Caco-2 (cell line): ENCODE data around the gene PRCD. TPM values are rescaled to one million over a fixed set of nuclear protein-coding genes. Genes with fewer than 3 reads are reported as not detected.

Experiments used
- BruUV-seq: library from RNA; stranded (reverse); fragments of 400-500 nt; replicated peaks from 2 replicates; lab custom pipeline; 2021; lab: Mats Ljungman, UMichigan
- CTCF ChIA-PET: fragments of 300-600 bp; sonication (Branson Sonifier 250); formaldehyde crosslinking; loops from one replicate; lab custom pipeline; 2022; ENCODE audit warnings: antibody characterized with exemption; lab: Charles Lee
- POLR2A ChIA-PET: fragments of 300-600 bp; sonication (Branson Sonifier 250); formaldehyde crosslinking; loops from one replicate; lab custom pipeline; 2022; ENCODE audit warnings: antibody characterized with exemption; lab: Charles Lee
- DNase-seq, 2 experiments: peaks; one replicate each; pipeline versions ENCODE4 v3.0.0 to v3.0.0-alpha.2; 2020 to 2022
- H3K27me3 ChIP-seq: replicated peaks from 2 replicates; pipeline ENCODE4 v1.6.0; 2011; ENCODE audit warnings: low read length; ENCODE audit not compliant: control insufficient read depth, insufficient read depth
- H3K36me3 ChIP-seq: 2 replicates; pipeline ENCODE4 v1.5.1; 2011; ENCODE audit warnings: low read length; ENCODE audit not compliant: control insufficient read depth, insufficient read depth
- H3K4me1 ChIP-seq: fragments of 250-450 bp; sonication (Bioruptor Pico); 2 replicates; pipeline ENCODE4 v1.5.1; 2020; ENCODE audit warnings: mild to moderate bottlenecking
- H3K4me3 ChIP-seq: 2 replicates; pipeline ENCODE4 v1.5.1; 2011; ENCODE audit warnings: low read depth, mild to moderate bottlenecking, control low read depth, low read length
- H3K9me3 ChIP-seq: fragments of 250-450 bp; sonication (Bioruptor Pico); 2 replicates; pipeline ENCODE4 v1.5.1; 2020; ENCODE audit warnings: mild to moderate bottlenecking, moderate library complexity
- H3K27ac Mint-ChIP-seq: one replicate; pipeline ENCODE4 v1.8.0; 2022; ENCODE audit warnings: mixed read lengths; ENCODE audit not compliant: unreplicated experiment
- H3K27me3 Mint-ChIP-seq: one replicate; pipeline ENCODE4 v1.8.0; 2022; ENCODE audit warnings: mixed read lengths; ENCODE audit not compliant: insufficient read depth, unreplicated experiment
- H3K36me3 Mint-ChIP-seq: one replicate; pipeline ENCODE4 v1.8.0; 2022; ENCODE audit warnings: mild to moderate bottlenecking, mixed read lengths; ENCODE audit not compliant: insufficient read depth, unreplicated experiment
- H3K4me1 Mint-ChIP-seq: one replicate; pipeline ENCODE4 v1.8.0; 2022; ENCODE audit warnings: low read depth, mixed read lengths; ENCODE audit not compliant: unreplicated experiment
- H3K4me3 Mint-ChIP-seq: one replicate; pipeline ENCODE4 v1.8.0; 2022; ENCODE audit warnings: mild to moderate bottlenecking, moderate library complexity, mixed read lengths; ENCODE audit not compliant: unreplicated experiment
- H3K9me3 Mint-ChIP-seq: one replicate; pipeline ENCODE4 v1.8.0; 2022; ENCODE audit warnings: mixed read lengths; ENCODE audit not compliant: unreplicated experiment
- CTCF ChIP-seq, 2 experiments: fragments of 200-600 bp in 1 of 2; IDR thresholded peaks; 1 replicate in 1 of 2; 2 replicates in 1 of 2; pipeline versions ENCODE4 v1.5.1 to v1.8.0; 2011 to 2022; ENCODE audit warnings: antibody characterized with exemption in 1 of 2, control low read depth in 1 of 2, inconsistent platforms in 1 of 2, low read depth in 1 of 2, low read length in 1 of 2, mild to moderate bottlenecking in 1 of 2, moderate library complexity in 1 of 2; ENCODE audit not compliant: insufficient read depth in 1 of 2, severe bottlenecking in 1 of 2, unreplicated experiment in 1 of 2
- intact Hi-C: fragments of 100-400 bp; cut with micrococcal nuclease; formaldehyde crosslinking; loops from one replicate; pipeline ENCODE4 v1.10.0; 2022; ENCODE audit not compliant: unreplicated experiment
- total RNA-seq: library from RNA; stranded (reverse); gene quantifications from 2 replicates; pipeline ENCODE4 v1.2.3, GENCODE V29; 2022

The PRCD gene
- total RNA-seq, 1 experiment from 2014 or later: not detected

DNA sequence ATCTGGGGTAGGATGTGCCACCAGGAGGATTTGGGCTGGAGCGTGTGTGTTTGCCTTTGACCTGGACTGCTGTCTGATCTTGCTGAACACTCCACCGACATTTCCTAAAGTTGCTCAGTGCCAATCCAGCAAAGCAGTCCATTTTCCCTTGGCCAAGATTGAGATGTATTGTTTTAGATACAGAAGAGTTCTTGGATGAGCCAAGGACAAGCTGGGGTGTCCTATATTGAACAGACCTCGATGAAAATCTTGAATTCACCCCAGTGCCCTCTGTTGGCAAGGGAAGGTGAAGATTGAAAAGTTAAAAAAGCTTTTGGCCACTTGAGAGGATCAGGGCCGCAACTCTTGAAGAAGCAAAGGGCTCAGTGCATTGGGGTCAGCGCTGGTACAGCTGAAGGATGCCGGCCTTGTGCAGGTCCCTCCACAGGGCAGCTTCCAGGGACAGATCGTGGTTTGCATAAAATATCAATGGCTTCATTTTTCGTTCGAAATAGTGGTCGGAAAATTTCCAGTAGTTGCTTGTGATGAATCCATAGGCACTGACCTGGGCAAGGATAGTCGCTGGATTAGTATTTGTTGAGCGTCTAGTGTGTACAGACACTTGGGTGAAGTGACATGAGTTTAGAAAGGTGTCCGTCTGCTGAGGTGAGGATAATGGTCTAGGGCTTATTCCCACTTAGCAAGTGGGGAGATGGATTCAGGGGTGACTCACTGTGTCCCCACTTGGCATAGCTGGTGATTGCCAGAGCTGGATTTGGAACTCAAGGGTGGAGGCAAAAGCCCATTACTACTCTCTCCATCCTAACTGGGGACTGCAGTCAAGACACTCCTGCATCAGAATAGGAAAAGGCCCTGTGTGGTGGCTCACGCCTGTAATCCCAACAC, 26.1 kb downstream of the PRCD start:
- no peaks in the 10 kb centered on the region for H3K27me3 Mint-ChIP-seq
- H3K9me3 ChIP-seq: no peaks in the 10 kb centered on the region
- no peak overlapping the region for H3K27ac Mint-ChIP-seq
- no peak overlapping the region for H3K4me3 ChIP-seq
- H3K36me3 ChIP-seq: peaks cover 8% of the 10 kb centered on the region
- H3K9me3 Mint-ChIP-seq: no peaks in the 10 kb centered on the region
- BruUV-seq: no TSS peak
- no peak overlapping the region for H3K4me3 Mint-ChIP-seq
- CTCF ChIA-PET: interaction anchor here (0.8 to 2.9 kb wide), 3 partner anchors 47 to 113 kb away, joined by 3 to 10 read pairs (median 3); partner anchors contain the start of gene UBE2O
- peaks cover 18% of the 10 kb centered on the region for H3K4me1 ChIP-seq
- no peaks in the 10 kb centered on the region for H3K27me3 ChIP-seq
- intact Hi-C loops: no loop called here
- no peak for TF ChIP-seq CTCF (IDR thresholded peaks at IDR 0.05; ENCODE audit: insufficient read depth in 1 of 2, low read depth in 1 of 2, low read length in 1 of 2, severe bottlenecking in 1 of 2, unreplicated experiment in 1 of 2)
- H3K36me3 Mint-ChIP-seq: peaks cover 94% of the 10 kb centered on the region
- peaks cover 15% of the 10 kb centered on the region for H3K4me1 Mint-ChIP-seq
- DNase-seq: no peak
- POLR2A ChIA-PET: interaction anchor here (0.6 to 1.0 kb wide), 4 partner anchors 9 to 641 kb away, joined by 3 to 6 read pairs (median 4); no protein-coding TSS in a partner anchor

GRCh38 chr17:76566613-76566943, 26.7 kb downstream of the PRCD start:
- H3K27ac Mint-ChIP-seq: peak overlapping the region; percentile 76
- no peak overlapping the region for H3K4me3 ChIP-seq
- no peaks in the 10 kb centered on the region for H3K27me3 Mint-ChIP-seq
- H3K36me3 ChIP-seq: peaks cover 5% of the 10 kb centered on the region
- no peaks in the 10 kb centered on the region for H3K9me3 Mint-ChIP-seq
- peaks cover 15% of the 10 kb centered on the region for H3K4me1 Mint-ChIP-seq
- H3K4me1 ChIP-seq: peaks cover 20% of the 10 kb centered on the region
- no peak for TF ChIP-seq CTCF (IDR thresholded peaks at IDR 0.05; ENCODE audit: insufficient read depth in 1 of 2, low read depth in 1 of 2, low read length in 1 of 2, severe bottlenecking in 1 of 2, unreplicated experiment in 1 of 2)
- ChIA-PET CTCF (interaction anchor here (0.8 to 2.9 kb wide), 3 partner anchors 46 to 114 kb away, joined by 3 to 10 read pairs (median 3); partner anchors contain the start of gene UBE2O), POLR2A (interaction anchor here (0.6 to 1.0 kb wide), 4 partner anchors 9 to 642 kb away, joined by 3 to 6 read pairs (median 4); no protein-coding TSS in a partner anchor)
- no TSS peak for BruUV-seq
- H3K36me3 Mint-ChIP-seq: peaks cover 90% of the 10 kb centered on the region
- no peaks in the 10 kb centered on the region for H3K9me3 ChIP-seq
- H3K27me3 ChIP-seq: no peaks in the 10 kb centered on the region
- intact Hi-C loops: no loop called here
- H3K4me3 Mint-ChIP-seq: no peak overlapping the region
- DNase-seq: no peak

DNA sequence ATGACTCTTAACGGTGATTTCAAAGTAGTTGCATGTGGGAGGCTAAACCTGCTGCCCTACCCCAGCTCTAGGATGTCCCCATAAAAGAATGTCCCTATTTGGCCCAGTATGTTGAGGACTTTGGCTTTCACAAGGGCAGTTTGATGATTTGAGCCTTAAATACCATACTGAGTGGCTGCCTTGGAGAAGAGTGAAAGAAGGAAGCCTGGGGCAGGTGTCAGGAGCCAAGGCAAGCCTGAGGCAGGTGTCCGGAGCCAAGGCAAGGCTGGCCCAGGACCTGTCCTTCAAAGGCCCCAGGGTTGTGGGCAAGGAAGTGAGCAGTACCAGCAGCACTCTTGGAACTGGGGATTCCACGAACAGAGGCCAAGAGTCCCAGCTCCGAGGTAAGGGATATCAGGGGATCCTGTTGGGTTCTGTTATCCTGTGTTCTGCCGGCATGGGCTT, 27.2 kb downstream of the PRCD start:
- Histone ChIP-seq H3K9me3 (no peaks in the 10 kb centered on the region), H3K27me3 (no peaks in the 10 kb centered on the region), H3K4me1 (peaks cover 20% of the 10 kb centered on the region), H3K4me3 (no peak overlapping the region), H3K36me3 (peaks cover 5% of the 10 kb centered on the region)
- Mint-ChIP-seq H3K27ac (peak overlapping the region; percentile 76), H3K4me3 (no peak overlapping the region), H3K9me3 (no peaks in the 10 kb centered on the region), H3K27me3 (no peaks in the 10 kb centered on the region), H3K36me3 (peaks cover 85% of the 10 kb centered on the region), H3K4me1 (peaks cover 15% of the 10 kb centered on the region)
- CTCF ChIA-PET: interaction anchor here (0.6 to 2.9 kb wide), 6 partner anchors 10 to 115 kb away, joined by 3 to 10 read pairs (median 4); no protein-coding TSS in a partner anchor
- intact Hi-C loops: no loop called here
- no peak for DNase-seq
- POLR2A ChIA-PET: interaction anchor here (0.6 to 1.0 kb wide), 5 partner anchors 10 to 1971 kb away, joined by 3 to 6 read pairs (median 3); no protein-coding TSS in a partner anchor
- no peak for TF ChIP-seq CTCF (IDR thresholded peaks at IDR 0.05; ENCODE audit: insufficient read depth in 1 of 2, low read depth in 1 of 2, low read length in 1 of 2, severe bottlenecking in 1 of 2, unreplicated experiment in 1 of 2)
- BruUV-seq: no TSS peak
